ENCODE measurements around the gene RBM20. TPM values are rescaled to one million over a fixed set of nuclear protein-coding genes. Genes with fewer than 3 reads are reported as not detected.

RBM20 gene
- total RNA-seq, 1 donor from 2014 or later = 0.02 TPM

- DNase-seq (ENCODE audit: low spot score) = no peak
- intact Hi-C loops (cut with micrococcal nuclease) = loop anchor here (5.0 kb wide), 1 partner anchor 432 kb away; the partner anchor contains the start of gene ADRA2A
- peaks cover 68% of the 10 kb centered on the region for H3K27me3 Mint-ChIP-seq (ENCODE audit: low read depth)
- peaks cover 23% of the 10 kb centered on the region for H3K4me1 Mint-ChIP-seq (ENCODE audit: low read depth)
- no peak overlapping the region for H3K27ac Mint-ChIP-seq
- peak overlapping the region; percentile 72 for H3K4me3 Mint-ChIP-seq (ENCODE audit: low read depth)
- H3K9me3 Mint-ChIP-seq = no peaks in the 10 kb centered on the region
- H3K36me3 Mint-ChIP-seq (ENCODE audit: low read depth) = no peaks in the 10 kb centered on the region
Observed at GRCh38 chr10:110644598-110645462, 694 bp downstream of the RBM20 start.

GRCh38 chr10:110646417-110647135, 2.4 kb downstream of the RBM20 start:
- intact Hi-C loops (cut with micrococcal nuclease) = no loop called here
- no peak for DNase-seq (ENCODE audit: low spot score)
- no peaks in the 10 kb centered on the region for H3K9me3 Mint-ChIP-seq
- H3K4me3 Mint-ChIP-seq (ENCODE audit: low read depth) = no peak overlapping the region
- H3K4me1 Mint-ChIP-seq (ENCODE audit: low read depth) = peaks cover 25% of the 10 kb centered on the region
- no peak overlapping the region for H3K27ac Mint-ChIP-seq
- no peaks in the 10 kb centered on the region for H3K36me3 Mint-ChIP-seq (ENCODE audit: low read depth)
- H3K27me3 Mint-ChIP-seq (ENCODE audit: low read depth) = peaks cover 64% of the 10 kb centered on the region

GRCh38 chr10:110647136-110647430, 2.9 kb downstream of the RBM20 start:
- no peak for DNase-seq (ENCODE audit: low spot score)
- Mint-ChIP-seq H3K27me3 (ENCODE audit: low read depth) (peaks cover 60% of the 10 kb centered on the region), H3K36me3 (ENCODE audit: low read depth) (no peaks in the 10 kb centered on the region), H3K27ac (no peak overlapping the region), H3K4me1 (ENCODE audit: low read depth) (peaks cover 27% of the 10 kb centered on the region), H3K4me3 (ENCODE audit: low read depth) (no peak overlapping the region), H3K9me3 (no peaks in the 10 kb centered on the region)
- intact Hi-C loops (cut with micrococcal nuclease) = no loop called here

- Mint-ChIP-seq H3K9me3 (no peaks in the 10 kb centered on the region), H3K4me1 (ENCODE audit: low read depth) (peaks cover 25% of the 10 kb centered on the region), H3K27me3 (ENCODE audit: low read depth) (peaks cover 52% of the 10 kb centered on the region), H3K4me3 (ENCODE audit: low read depth) (no peak overlapping the region), H3K36me3 (ENCODE audit: low read depth) (no peaks in the 10 kb centered on the region), H3K27ac (no peak overlapping the region)
- intact Hi-C loops (cut with micrococcal nuclease) = no loop called here
- DNase-seq (ENCODE audit: low spot score) = no peak
Observed at GRCh38 chr10:110648692-110649346, 4.7 kb downstream of the RBM20 start.

- peaks cover 53% of the 10 kb centered on the region for H3K27me3 Mint-ChIP-seq (ENCODE audit: low read depth)
Observed at GRCh38 chr10:110649347-110650264, 5.5 kb downstream of the RBM20 start.

GRCh38 chr10:110650265-110650668, 6.1 kb downstream of the RBM20 start:
- DNase-seq (ENCODE audit: low spot score) = no peak
- intact Hi-C loops (cut with micrococcal nuclease) = loop anchor here (2.0 to 5.0 kb wide), 2 partner anchors 23 to 38 kb away; no protein-coding TSS in a partner anchor
- Mint-ChIP-seq H3K27ac (no peak overlapping the region), H3K4me1 (ENCODE audit: low read depth) (peaks cover 21% of the 10 kb centered on the region), H3K4me3 (ENCODE audit: low read depth) (no peak overlapping the region), H3K36me3 (ENCODE audit: low read depth) (no peaks in the 10 kb centered on the region), H3K9me3 (no peaks in the 10 kb centered on the region), H3K27me3 (ENCODE audit: low read depth) (peaks cover 49% of the 10 kb centered on the region)

More at GRCh38 chr10:110649347-110650264, 5.5 kb downstream of the RBM20 start:
- Mint-ChIP-seq H3K27ac (no peak overlapping the region), H3K4me3 (ENCODE audit: low read depth) (no peak overlapping the region), H3K9me3 (no peaks in the 10 kb centered on the region), H3K36me3 (ENCODE audit: low read depth) (no peaks in the 10 kb centered on the region), H3K4me1 (ENCODE audit: low read depth) (peaks cover 24% of the 10 kb centered on the region)
- DNase-seq (ENCODE audit: low spot score) = no peak
- intact Hi-C loops (cut with micrococcal nuclease) = loop anchor here (2.0 to 5.0 kb wide), 2 partner anchors 23 to 37 kb away; no protein-coding TSS in a partner anchor

- Mint-ChIP-seq H3K9me3 (no peaks in the 10 kb centered on the region), H3K27me3 (ENCODE audit: low read depth) (peaks cover 47% of the 10 kb centered on the region), H3K27ac (no peak overlapping the region), H3K4me3 (ENCODE audit: low read depth) (no peak overlapping the region), H3K36me3 (ENCODE audit: low read depth) (no peaks in the 10 kb centered on the region), H3K4me1 (ENCODE audit: low read depth) (peaks cover 21% of the 10 kb centered on the region)
- intact Hi-C loops (cut with micrococcal nuclease) = loop anchor here (2.0 to 5.0 kb wide), 2 partner anchors 22 to 39 kb away; no protein-coding TSS in a partner anchor
- DNase-seq (ENCODE audit: low spot score) = no peak
Observed at GRCh38 chr10:110651044-110651958, 7.2 kb downstream of the RBM20 start.

GRCh38 chr10:110652475-110653118, 8.5 kb downstream of the RBM20 start:
- peaks cover 21% of the 10 kb centered on the region for H3K4me1 Mint-ChIP-seq (ENCODE audit: low read depth)
- no peaks in the 10 kb centered on the region for H3K9me3 Mint-ChIP-seq
- no peak overlapping the region for H3K4me3 Mint-ChIP-seq (ENCODE audit: low read depth)
- DNase-seq (ENCODE audit: low spot score) = no peak
- peaks cover 41% of the 10 kb centered on the region for H3K27me3 Mint-ChIP-seq (ENCODE audit: low read depth)
- no peak overlapping the region for H3K27ac Mint-ChIP-seq
- no peaks in the 10 kb centered on the region for H3K36me3 Mint-ChIP-seq (ENCODE audit: low read depth)
- intact Hi-C loops (cut with micrococcal nuclease) = loop anchor here (5.0 kb wide), 1 partner anchor 40 kb away; no protein-coding TSS in a partner anchor

GRCh38 chr10:110655320-110655719, 11.2 kb downstream of the RBM20 start:
- no peak overlapping the region for H3K4me3 Mint-ChIP-seq (ENCODE audit: low read depth)
- peaks cover 30% of the 10 kb centered on the region for H3K27me3 Mint-ChIP-seq (ENCODE audit: low read depth)
- no peak overlapping the region for H3K27ac Mint-ChIP-seq
- intact Hi-C loops (cut with micrococcal nuclease) = no loop called here
- no peaks in the 10 kb centered on the region for H3K36me3 Mint-ChIP-seq (ENCODE audit: low read depth)
- DNase-seq (ENCODE audit: low spot score) = no peak
- H3K9me3 Mint-ChIP-seq = no peaks in the 10 kb centered on the region
- peaks cover 19% of the 10 kb centered on the region for H3K4me1 Mint-ChIP-seq (ENCODE audit: low read depth)

- Mint-ChIP-seq H3K27me3 (ENCODE audit: low read depth) (peaks cover 32% of the 10 kb centered on the region), H3K4me3 (ENCODE audit: low read depth) (no peak overlapping the region), H3K9me3 (no peaks in the 10 kb centered on the region), H3K36me3 (ENCODE audit: low read depth) (no peaks in the 10 kb centered on the region), H3K27ac (no peak overlapping the region), H3K4me1 (ENCODE audit: low read depth) (peaks cover 17% of the 10 kb centered on the region)
- intact Hi-C loops (cut with micrococcal nuclease) = no loop called here
- no peak for DNase-seq (ENCODE audit: low spot score)
Observed at GRCh38 chr10:110656612-110657011, 12.5 kb downstream of the RBM20 start.
